PC-3 (cell line): ENCODE measurements around the gene NEDD9. TPM values are rescaled to one million over a fixed set of nuclear protein-coding genes. Genes with fewer than 3 reads are reported as not detected.

Experiments
- ATAC-seq: fragments of 200-7000 bp; cut with Tn5 transposase; 2 replicates; pipeline ENCODE4 v1.9.1; 2020; ENCODE audit warnings: mild to moderate bottlenecking, moderate library complexity
- BruUV-seq: library from RNA; stranded (reverse); fragments of 400-500 nt; replicated peaks from 2 replicates; lab custom pipeline; 2021; lab: Mats Ljungman, UMichigan
- CTCF ChIA-PET: fragments of 300-600 bp; sonication (Branson Sonifier 250); formaldehyde crosslinking; loops from one replicate; lab custom pipeline; 2022; ENCODE audit warnings: antibody characterized with exemption; lab: Charles Lee
- POLR2A ChIA-PET: fragments of 300-600 bp; sonication (Branson Sonifier 250); formaldehyde crosslinking; loops from one replicate; lab custom pipeline; 2022; ENCODE audit warnings: antibody characterized with exemption; ENCODE audit not compliant: unreplicated experiment; lab: Charles Lee
- DNase-seq: peaks from one replicate; pipeline ENCODE4 v3.0.0-alpha.2; 2015
- H2AFZ ChIP-seq: fragments of 300-600 bp; sonication (generic); 2 replicates; pipeline ENCODE4 v1.6.0; 2016; ENCODE audit warnings: antibody characterized with exemption, low read length
- H3F3A ChIP-seq: fragments of 300-600 bp; sonication (generic); one replicate; pipeline ENCODE4 v1.6.0; 2017; ENCODE audit warnings: antibody characterized with exemption, low read length, control low read depth, mild to moderate bottlenecking; ENCODE audit not compliant: unreplicated experiment
- H3K27ac ChIP-seq: fragments of 300-600 bp; sonication (generic); 2 replicates; pipeline ENCODE4 v1.5.1; 2016; ENCODE audit warnings: mild to moderate bottlenecking, low read length
- H3K27me3 ChIP-seq: fragments of 300-600 bp; sonication (generic); 2 replicates; pipeline ENCODE4 v1.6.1; 2016; ENCODE audit warnings: low read length, mixed read lengths
- H3K36me3 ChIP-seq: fragments of 300-600 bp; sonication (generic); 2 replicates; pipeline ENCODE4 v1.6.1; 2016; ENCODE audit warnings: low read depth, mixed run types, low read length, mixed read lengths
- H3K4me1 ChIP-seq: fragments of 300-600 bp; sonication (generic); 2 replicates; pipeline ENCODE4 v1.5.1; 2016; ENCODE audit warnings: low read length; ENCODE audit not compliant: insufficient read depth
- H3K4me2 ChIP-seq: fragments of 300-600 bp; sonication (generic); 2 replicates; pipeline ENCODE4 v1.6.0; 2016; ENCODE audit warnings: low read length
- H3K4me3 ChIP-seq: fragments of 300-600 bp; sonication (generic); 2 replicates; pipeline ENCODE4 v1.5.1; 2016; ENCODE audit warnings: mild to moderate bottlenecking, low read length, mixed read lengths
- H3K79me2 ChIP-seq: fragments of 300-600 bp; sonication (generic); 2 replicates; pipeline ENCODE4 v1.6.1; 2017; ENCODE audit warnings: low read length, mixed read lengths
- H3K9ac ChIP-seq: fragments of 300-600 bp; sonication (generic); 2 replicates; pipeline ENCODE4 v1.6.0; 2016; ENCODE audit warnings: mild to moderate bottlenecking, low read length
- H3K9me2 ChIP-seq: fragments of 300-600 bp; sonication (generic); replicated peaks from 2 replicates; pipeline ENCODE4 v1.6.1; 2016; ENCODE audit warnings: mixed run types, low read length, mixed read lengths
- H3K9me3 ChIP-seq: fragments of 300-600 bp; sonication (generic); 2 replicates; pipeline ENCODE4 v1.6.1; 2016; ENCODE audit warnings: low read length, mixed read lengths
- H4K20me1 ChIP-seq: fragments of 300-600 bp; sonication (generic); 2 replicates; pipeline ENCODE4 v1.6.1; 2016; ENCODE audit warnings: low read length, mixed read lengths
- CTCF ChIP-seq: fragments of 300-600 bp; sonication (generic); conservative IDR thresholded peaks from 2 replicates; pipeline ENCODE4 v1.5.1; 2017; ENCODE audit warnings: antibody characterized with exemption, low read depth, mild to moderate bottlenecking, low read length
- EZH2 ChIP-seq: fragments of 300-600 bp; sonication (generic); IDR thresholded peaks from one replicate; pipeline ENCODE4 v1.6.1; 2017; ENCODE audit warnings: antibody characterized with exemption, mild to moderate bottlenecking, low read length; ENCODE audit not compliant: unreplicated experiment
- EZH2phosphoT487 ChIP-seq: fragments of 300-600 bp; sonication (generic); IDR thresholded peaks from 2 replicates; pipeline ENCODE4 v1.6.1; 2018; ENCODE audit warnings: mild to moderate bottlenecking, antibody characterized with exemption, low read length, borderline replicate concordance
- intact Hi-C: fragments of 100-400 bp; cut with micrococcal nuclease; formaldehyde crosslinking; loops from 2 replicates; pipeline ENCODE4 v1.9.0; 2023
- total RNA-seq: library from RNA; depleted of rRNA; stranded (reverse); fragments of >200 nt; gene quantifications from 2 replicates; pipeline ENCODE4 v1.2.3, GENCODE V29; 2014

Gene NEDD9
- total RNA-seq, 1 experiment from 2014 or later: 12.1 TPM

- ATAC-seq: no peak
- no TSS peak for BruUV-seq
- TF ChIP-seq CTCF (no peak), EZH2 (no peak), EZH2phosphoT487 (no peak)
- peak overlapping the region; percentile 8; the same call in 1 of the 2 replicates for H3K27ac ChIP-seq
- H3K9ac ChIP-seq: no peak overlapping the region
- intact Hi-C loops: no loop called here
- peaks cover 83% of the 10 kb centered on the region for H3K79me2 ChIP-seq
- H3K9me2 ChIP-seq: no peaks in the 10 kb centered on the region
- no peaks in the 10 kb centered on the region for H3K27me3 ChIP-seq
- 0 out of 2 replicates have a peak, but pooled peaks cover 2% of the 10 kb centered on the region for H3K36me3 ChIP-seq
- no peaks in the 10 kb centered on the region for H3K9me3 ChIP-seq
- peaks cover 8% of the 10 kb centered on the region; the same call in 1 of the 2 replicates for H4K20me1 ChIP-seq
- H2AFZ ChIP-seq: no peak overlapping the region
- H3K4me2 ChIP-seq: 0 out of 2 replicates have a peak overlapping the region, but pooled peaks have one; percentile 19
- peaks cover 30% of the 10 kb centered on the region for H3K4me1 ChIP-seq
- ChIA-PET CTCF (no interaction called here), POLR2A (interaction anchor here (0.6 kb wide), 1 partner anchor 19 kb away, joined by 3 read pairs; no protein-coding TSS in a partner anchor)
- no peak overlapping the region for H3K4me3 ChIP-seq
- H3F3A ChIP-seq: peaks cover under 1% of the 10 kb centered on the region
- no peak for DNase-seq
Observed at GRCh38 chr6:11224966-11225463, 7.5 kb downstream of the NEDD9 start.

GRCh38 chr6:11224252-11224965 is 8.1 kb downstream of the NEDD9 start:
- Histone ChIP-seq H3K9me3 (no peaks in the 10 kb centered on the region), H3K9me2 (no peaks in the 10 kb centered on the region), H3K36me3 (0 out of 2 replicates have a peak, but pooled peaks cover 2% of the 10 kb centered on the region), H3K4me1 (peaks cover 30% of the 10 kb centered on the region), H3K9ac (no peak overlapping the region), H4K20me1 (peaks cover 6% of the 10 kb centered on the region; the same call in 1 of the 2 replicates), H3K27me3 (no peaks in the 10 kb centered on the region), H2AFZ (no peak overlapping the region), H3K4me3 (no peak overlapping the region), H3K27ac (no peak overlapping the region), H3F3A (no peaks in the 10 kb centered on the region), H3K4me2 (0 out of 2 replicates have a peak overlapping the region, but pooled peaks have one; percentile 19), H3K79me2 (peaks cover 79% of the 10 kb centered on the region)
- DNase-seq (peak; percentile 22), ATAC-seq (peak; percentile 54)
- CTCF ChIA-PET: no interaction called here
- no peak for TF ChIP-seq CTCF
- TF ChIP-seq EZH2: no peak
- TF ChIP-seq EZH2phosphoT487: no peak
- intact Hi-C loops: no loop called here
- no TSS peak for BruUV-seq
- POLR2A ChIA-PET: no interaction called here
